B cell (primary cell): ENCODE measurements around the gene CENPP.

Experiments used
- EZH2 ChIP-seq: IDR thresholded peaks from 2 replicates; pipeline ENCODE4 v1.6.1; 2012; ENCODE audit warnings: borderline replicate concordance, low read depth, mild to moderate bottlenecking, moderate library complexity, low read length; ENCODE audit not compliant: insufficient read depth, poor library complexity, severe bottlenecking
- TF ChIP-seq, protein P1 (sequence below): fragments of 200-600 bp; IDR thresholded peaks from one replicate; pipeline ENCODE4 v1.8.0; 2022; ENCODE audit warnings: antibody characterized with exemption, mild to moderate bottlenecking

DNA sequence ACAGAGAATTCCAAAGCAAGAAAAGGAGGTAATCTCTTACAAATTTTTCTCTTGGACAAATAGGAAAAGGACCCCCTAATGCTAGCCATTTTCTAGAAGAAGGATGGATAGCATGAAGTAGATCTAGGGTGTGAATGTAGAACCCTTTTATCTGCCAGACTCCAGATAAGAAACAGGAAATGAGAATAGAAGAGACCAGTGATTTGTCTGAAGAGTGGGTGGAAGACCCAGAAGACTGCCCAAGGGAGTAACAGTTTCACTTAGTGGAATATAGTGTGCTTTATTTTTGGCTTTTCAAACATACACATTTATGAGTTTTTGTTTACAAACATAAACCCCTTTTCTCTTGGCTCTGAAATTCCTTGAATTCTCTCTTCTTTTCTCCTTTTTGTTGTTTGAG, 185.0 kb downstream of the CENPP start:
- TF ChIP-seq, protein P1, sequence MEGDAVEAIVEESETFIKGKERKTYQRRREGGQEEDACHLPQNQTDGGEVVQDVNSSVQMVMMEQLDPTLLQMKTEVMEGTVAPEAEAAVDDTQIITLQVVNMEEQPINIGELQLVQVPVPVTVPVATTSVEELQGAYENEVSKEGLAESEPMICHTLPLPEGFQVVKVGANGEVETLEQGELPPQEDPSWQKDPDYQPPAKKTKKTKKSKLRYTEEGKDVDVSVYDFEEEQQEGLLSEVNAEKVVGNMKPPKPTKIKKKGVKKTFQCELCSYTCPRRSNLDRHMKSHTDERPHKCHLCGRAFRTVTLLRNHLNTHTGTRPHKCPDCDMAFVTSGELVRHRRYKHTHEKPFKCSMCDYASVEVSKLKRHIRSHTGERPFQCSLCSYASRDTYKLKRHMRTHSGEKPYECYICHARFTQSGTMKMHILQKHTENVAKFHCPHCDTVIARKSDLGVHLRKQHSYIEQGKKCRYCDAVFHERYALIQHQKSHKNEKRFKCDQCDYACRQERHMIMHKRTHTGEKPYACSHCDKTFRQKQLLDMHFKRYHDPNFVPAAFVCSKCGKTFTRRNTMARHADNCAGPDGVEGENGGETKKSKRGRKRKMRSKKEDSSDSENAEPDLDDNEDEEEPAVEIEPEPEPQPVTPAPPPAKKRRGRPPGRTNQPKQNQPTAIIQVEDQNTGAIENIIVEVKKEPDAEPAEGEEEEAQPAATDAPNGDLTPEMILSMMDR, result no peak
- no peak for TF ChIP-seq EZH2
